ENCODE data around the gene SERPINI2.
A peak's percentile ranks its signal among the peaks of the same experiment; 100 is the strongest.
"Not testable (repeated sequence)": the region's sequence is repeated elsewhere in the genome, so short reads cannot be mapped to it uniquely, and the experiment has no call there.

SERPINI2 gene

GRCh38 chr3:167450675-167451074 lies 23.2 kb downstream of the SERPINI2 start:
- no peak for DNase-seq (ENCODE audit: extremely low read depth in 1 of 2, low read depth in 1 of 2)

DNA sequence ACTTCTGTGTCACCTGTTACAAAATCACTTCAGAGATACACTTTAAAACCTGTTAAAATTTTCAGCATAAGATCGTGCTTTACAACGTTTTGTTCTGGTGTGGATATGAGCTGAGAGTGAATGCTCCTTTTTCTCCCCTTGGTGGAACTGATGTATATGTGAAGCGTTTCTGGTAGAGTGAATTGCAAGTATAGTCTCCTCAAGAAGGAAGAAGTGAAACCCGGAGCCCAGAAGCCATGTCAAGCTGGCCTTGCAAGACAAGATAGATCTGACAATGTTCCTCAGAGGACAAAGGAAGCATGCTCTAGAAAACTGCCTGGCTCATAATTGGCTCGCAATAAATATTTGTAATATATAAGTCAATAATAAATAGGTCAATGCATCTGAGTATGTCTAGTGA lies 23.6 kb downstream of the SERPINI2 start:
- no peak for DNase-seq (ENCODE audit: extremely low read depth in 1 of 2, low read depth in 1 of 2)

DNA sequence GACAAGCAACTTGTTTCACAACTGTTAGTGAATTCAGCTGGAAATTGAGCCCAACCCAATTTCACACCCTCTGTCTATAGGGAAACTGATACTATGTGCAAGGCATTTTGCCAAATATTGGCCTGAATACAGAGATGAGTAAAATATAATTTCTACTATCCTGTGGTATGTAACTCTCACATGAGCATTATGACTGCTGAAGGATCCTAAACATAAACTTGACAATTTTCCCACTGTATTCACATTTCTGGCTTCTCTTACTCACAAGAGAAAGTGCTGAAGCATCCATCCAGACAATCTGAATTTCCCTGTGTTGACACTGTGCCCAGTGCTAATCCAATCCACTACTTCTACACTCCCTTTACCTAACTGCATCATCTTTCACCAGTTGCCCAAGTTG lies 28.4 kb downstream of the SERPINI2 start:
- no peak for DNase-seq (ENCODE audit: extremely low read depth in 1 of 2, low read depth in 1 of 2)

GRCh38 chr3:167441256-167441655 lies 32.6 kb downstream of the SERPINI2 start:
- DNase-seq (ENCODE audit: extremely low read depth in 1 of 2, low read depth in 1 of 2): no peak

- no peak for DNase-seq (ENCODE audit: extremely low read depth in 1 of 2, low read depth in 1 of 2)
Observed at GRCh38 chr3:167437428-167438139, 36.3 kb downstream of the SERPINI2 start.

DNA sequence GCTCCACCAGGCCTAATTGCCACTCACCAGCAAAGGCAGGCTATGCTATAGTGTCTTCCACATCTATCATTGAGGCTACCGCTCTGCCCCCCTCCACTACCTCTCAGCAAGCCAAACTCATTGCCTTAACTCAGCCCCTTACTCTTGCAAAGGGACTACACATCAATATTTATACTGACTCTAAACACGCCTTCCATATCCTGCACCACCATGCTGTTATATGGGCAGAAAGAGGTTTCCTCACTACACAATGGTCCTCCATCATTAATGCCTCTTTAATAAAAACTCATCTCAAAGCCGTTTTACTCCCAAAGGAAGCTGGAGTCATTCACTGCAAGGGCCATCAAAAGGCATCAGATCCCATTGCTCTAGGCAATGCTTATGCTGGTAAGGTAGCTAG lies 46.9 kb downstream of the SERPINI2 start:
- DNase-seq (ENCODE audit: extremely low read depth in 1 of 2, low read depth in 1 of 2): not testable (repeated sequence)

DNA sequence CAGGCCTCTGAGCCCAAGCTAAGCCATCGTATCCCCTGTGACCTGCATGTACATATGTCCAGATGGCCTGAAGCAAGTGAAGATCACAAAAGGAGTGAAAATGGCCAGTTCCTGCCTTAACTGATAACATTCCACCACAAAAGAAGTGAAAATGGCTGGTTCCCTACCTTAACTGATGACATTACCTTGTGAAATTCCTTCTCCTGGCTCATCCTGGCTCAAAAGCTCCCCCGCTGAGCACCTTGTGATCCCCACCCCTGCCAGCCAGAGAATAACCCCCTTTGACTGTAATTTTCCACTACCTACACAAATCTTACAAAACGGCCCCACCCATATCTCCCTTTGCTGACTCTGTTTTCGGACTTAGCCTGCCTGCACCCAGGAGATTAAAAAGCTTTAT lies 51.4 kb downstream of the SERPINI2 start:
- DNase-seq (ENCODE audit: extremely low read depth in 1 of 2, low read depth in 1 of 2): not testable (repeated sequence)

GRCh38 chr3:167409611-167410010 lies 64.2 kb downstream of the SERPINI2 start:
- DNase-seq (ENCODE audit: extremely low read depth in 1 of 2, low read depth in 1 of 2): no peak

- DNase-seq (ENCODE audit: extremely low read depth in 1 of 2, low read depth in 1 of 2): peak in 1 of 2 donors; percentile 0
Observed at GRCh38 chr3:167406876-167407492, 66.9 kb downstream of the SERPINI2 start.

DNA sequence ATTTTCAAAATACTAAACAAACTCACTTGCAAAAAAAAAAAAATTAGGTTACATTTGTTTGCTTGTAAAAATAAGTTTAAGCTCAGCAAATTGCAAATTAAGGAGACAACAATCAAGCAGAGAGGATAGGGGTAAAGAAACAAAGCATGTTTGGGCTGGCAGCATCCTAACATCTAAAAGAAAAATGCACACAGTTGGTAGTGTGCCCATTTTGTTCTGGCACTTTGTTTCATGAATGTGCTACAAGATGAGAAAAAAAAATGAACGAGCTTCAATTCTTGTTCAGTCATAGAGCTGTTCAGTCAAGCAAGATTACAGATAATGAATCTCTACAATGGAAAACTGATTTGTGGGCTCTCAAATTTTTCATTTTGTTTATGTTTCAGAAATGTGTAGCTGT lies 76.0 kb downstream of the SERPINI2 start:
- DNase-seq (ENCODE audit: extremely low read depth in 1 of 2, low read depth in 1 of 2): no peak

DNA sequence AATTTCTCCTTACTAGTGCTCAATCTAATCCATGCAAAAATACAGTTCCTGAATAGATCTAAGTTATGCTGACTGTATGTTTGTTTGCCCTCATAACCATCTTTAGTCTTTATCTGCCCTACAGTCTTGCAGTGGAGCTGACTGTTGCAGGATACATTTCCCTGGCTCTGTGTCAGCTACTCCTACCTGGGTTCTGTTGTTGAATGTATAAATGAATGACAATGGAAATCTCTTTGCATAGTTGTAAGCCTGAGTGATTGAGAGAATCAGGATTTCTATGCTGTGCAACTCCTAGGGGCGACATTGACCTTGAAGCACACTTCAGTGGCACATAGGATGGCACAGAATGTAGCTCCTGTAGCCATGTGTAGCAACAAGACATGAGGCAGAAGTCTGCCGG lies 77.8 kb downstream of the SERPINI2 start:
- no peak for DNase-seq (ENCODE audit: extremely low read depth in 1 of 2, low read depth in 1 of 2)

- no peak for DNase-seq (ENCODE audit: extremely low read depth in 1 of 2, low read depth in 1 of 2)
Observed at GRCh38 chr3:167394003-167394402, 79.8 kb downstream of the SERPINI2 start.

Data from stimulated activated CD8-positive, alpha-beta memory T cell treated with anti-CD3 and anti-CD28 coated beads, Interleukin-7, amount 100 ng/mL, for 48 hours (primary cell).